GM08714 (cell line): ENCODE results near the gene CAV3.

Source experiments
- H3K4me3 ChIP-seq: fragments of 200-500 bp; sonication (Bioruptor generic); 2 replicates; pipeline ENCODE4 v1.5.1; 2014; ENCODE audit warnings: mild to moderate bottlenecking, low read length, inconsistent platforms
- ZNF274 ChIP-seq: IDR thresholded peaks from 2 replicates; pipeline ENCODE4 v1.6.1; 2012; ENCODE audit warnings: mild to moderate bottlenecking, low read depth, low read length

The CAV3 gene

GRCh38 chr3:8724108-8724752, 9.4 kb upstream of the CAV3 start:
- no peak overlapping the region for H3K4me3 ChIP-seq
- no peak for TF ChIP-seq ZNF274

- no peak for TF ChIP-seq ZNF274
- H3K4me3 ChIP-seq: no peak overlapping the region
These were observed 5.7 kb upstream of the CAV3 start for GRCh38 chr3:8727605-8728512.

GRCh38 chr3:8729479-8729878, 4.1 kb upstream of the CAV3 start:
- H3K4me3 ChIP-seq: no peak overlapping the region
- no peak for TF ChIP-seq ZNF274

- no peak for TF ChIP-seq ZNF274
- no peak overlapping the region for H3K4me3 ChIP-seq
These were observed 2.9 kb upstream of the CAV3 start for GRCh38 chr3:8730656-8731055.

GRCh38 chr3:8732413-8732812, 1.2 kb upstream of the CAV3 start:
- no peak for TF ChIP-seq ZNF274
- H3K4me3 ChIP-seq: no peak overlapping the region

- no peak overlapping the region for H3K4me3 ChIP-seq
- no peak for TF ChIP-seq ZNF274
These were observed 706 bp downstream of the CAV3 start for GRCh38 chr3:8734137-8734878.

GRCh38 chr3:8734908-8735307, 1.3 kb downstream of the CAV3 start:
- H3K4me3 ChIP-seq: no peak overlapping the region
- no peak for TF ChIP-seq ZNF274

- no peak overlapping the region for H3K4me3 ChIP-seq
- no peak for TF ChIP-seq ZNF274
These were observed 2.8 kb downstream of the CAV3 start for GRCh38 chr3:8736436-8736835.

GRCh38 chr3:8737301-8737700, 3.7 kb downstream of the CAV3 start:
- TF ChIP-seq ZNF274: no peak
- no peak overlapping the region for H3K4me3 ChIP-seq

GRCh38 chr3:8737823-8738222, 4.2 kb downstream of the CAV3 start:
- TF ChIP-seq ZNF274: no peak
- no peak overlapping the region for H3K4me3 ChIP-seq

GRCh38 chr3:8738639-8739038, 5.0 kb downstream of the CAV3 start:
- no peak for TF ChIP-seq ZNF274
- no peak overlapping the region for H3K4me3 ChIP-seq

- H3K4me3 ChIP-seq: no peak overlapping the region
- TF ChIP-seq ZNF274: no peak
These were observed 6.3 kb downstream of the CAV3 start for GRCh38 chr3:8739757-8740504.

GRCh38 chr3:8741581-8742261, 8.1 kb downstream of the CAV3 start:
- H3K4me3 ChIP-seq: no peak overlapping the region
- TF ChIP-seq ZNF274: no peak
